H1 (cell line): Measurements from ENCODE around the gene TSFM. TPM values are rescaled to one million over a fixed set of nuclear protein-coding genes. Genes with fewer than 3 reads are reported as not detected.

ENCODE experiments used
- polyA plus RNA-seq, 7 experiments: library from polyadenylated mRNA; depleted of rRNA in 3 of 7; stranded (reverse) in 5 of 7; unstranded in 2 of 7; fragments of >200 nt in 5 of 7; fragments of 200-250 nt in 2 of 7; gene quantifications; 1 replicate in 5 of 7; 2 replicates in 1 of 7; 4 replicates in 1 of 7; pipeline versions ENCODE4 v1.2.1 to v1.2.3, GENCODE V29; 2011 to 2013; ENCODE audit warnings: missing spikeins in 2 of 7, mixed read lengths in 2 of 7
- total RNA-seq: library from RNA; stranded (reverse); fragmentation: NEBNext Ultra II Directional; extraction: Animal tissue kit (Norgen Biotek cat#: 25700); gene quantifications from 2 replicates; pipeline ENCODE4 v1.2.1, GENCODE V29; 2021
- TF ChIP-seq, protein P1 (sequence below): fragments of 300-600 bp; sonication (generic); IDR thresholded peaks from 2 replicates; pipeline ENCODE4 v1.7.1; 2012; ENCODE audit warnings: low read length, moderate library complexity, mild to moderate bottlenecking, inconsistent platforms; ENCODE audit not compliant: insufficient replicate concordance

Gene TSFM
- total and polyA plus RNA-seq, 2 of the 8 experiments (the other 6 are each of a cell fraction or from before 2014, with no cell fraction given) = 17.4 to 49.8 TPM

DNA sequence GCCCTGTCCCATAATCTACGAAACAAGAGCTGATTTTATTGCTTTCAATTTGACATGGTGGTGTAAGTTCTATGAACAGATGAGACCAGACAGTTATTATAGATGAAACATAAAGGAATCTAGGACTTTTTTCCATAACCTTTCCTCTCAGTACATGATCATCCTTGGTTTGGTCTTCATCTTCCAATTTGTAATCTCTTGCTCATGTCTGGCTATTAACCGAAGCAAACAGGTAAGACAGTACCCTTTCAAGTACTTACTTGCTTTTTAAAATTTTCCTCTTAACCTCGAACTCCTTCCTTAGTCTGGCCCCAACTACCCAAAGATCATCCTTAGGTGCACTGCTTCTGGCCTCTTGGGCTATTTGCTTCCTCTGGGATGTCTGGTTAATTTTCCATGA lies 36.6 kb upstream of the TSFM start (continued):
- TF ChIP-seq, protein P1, sequence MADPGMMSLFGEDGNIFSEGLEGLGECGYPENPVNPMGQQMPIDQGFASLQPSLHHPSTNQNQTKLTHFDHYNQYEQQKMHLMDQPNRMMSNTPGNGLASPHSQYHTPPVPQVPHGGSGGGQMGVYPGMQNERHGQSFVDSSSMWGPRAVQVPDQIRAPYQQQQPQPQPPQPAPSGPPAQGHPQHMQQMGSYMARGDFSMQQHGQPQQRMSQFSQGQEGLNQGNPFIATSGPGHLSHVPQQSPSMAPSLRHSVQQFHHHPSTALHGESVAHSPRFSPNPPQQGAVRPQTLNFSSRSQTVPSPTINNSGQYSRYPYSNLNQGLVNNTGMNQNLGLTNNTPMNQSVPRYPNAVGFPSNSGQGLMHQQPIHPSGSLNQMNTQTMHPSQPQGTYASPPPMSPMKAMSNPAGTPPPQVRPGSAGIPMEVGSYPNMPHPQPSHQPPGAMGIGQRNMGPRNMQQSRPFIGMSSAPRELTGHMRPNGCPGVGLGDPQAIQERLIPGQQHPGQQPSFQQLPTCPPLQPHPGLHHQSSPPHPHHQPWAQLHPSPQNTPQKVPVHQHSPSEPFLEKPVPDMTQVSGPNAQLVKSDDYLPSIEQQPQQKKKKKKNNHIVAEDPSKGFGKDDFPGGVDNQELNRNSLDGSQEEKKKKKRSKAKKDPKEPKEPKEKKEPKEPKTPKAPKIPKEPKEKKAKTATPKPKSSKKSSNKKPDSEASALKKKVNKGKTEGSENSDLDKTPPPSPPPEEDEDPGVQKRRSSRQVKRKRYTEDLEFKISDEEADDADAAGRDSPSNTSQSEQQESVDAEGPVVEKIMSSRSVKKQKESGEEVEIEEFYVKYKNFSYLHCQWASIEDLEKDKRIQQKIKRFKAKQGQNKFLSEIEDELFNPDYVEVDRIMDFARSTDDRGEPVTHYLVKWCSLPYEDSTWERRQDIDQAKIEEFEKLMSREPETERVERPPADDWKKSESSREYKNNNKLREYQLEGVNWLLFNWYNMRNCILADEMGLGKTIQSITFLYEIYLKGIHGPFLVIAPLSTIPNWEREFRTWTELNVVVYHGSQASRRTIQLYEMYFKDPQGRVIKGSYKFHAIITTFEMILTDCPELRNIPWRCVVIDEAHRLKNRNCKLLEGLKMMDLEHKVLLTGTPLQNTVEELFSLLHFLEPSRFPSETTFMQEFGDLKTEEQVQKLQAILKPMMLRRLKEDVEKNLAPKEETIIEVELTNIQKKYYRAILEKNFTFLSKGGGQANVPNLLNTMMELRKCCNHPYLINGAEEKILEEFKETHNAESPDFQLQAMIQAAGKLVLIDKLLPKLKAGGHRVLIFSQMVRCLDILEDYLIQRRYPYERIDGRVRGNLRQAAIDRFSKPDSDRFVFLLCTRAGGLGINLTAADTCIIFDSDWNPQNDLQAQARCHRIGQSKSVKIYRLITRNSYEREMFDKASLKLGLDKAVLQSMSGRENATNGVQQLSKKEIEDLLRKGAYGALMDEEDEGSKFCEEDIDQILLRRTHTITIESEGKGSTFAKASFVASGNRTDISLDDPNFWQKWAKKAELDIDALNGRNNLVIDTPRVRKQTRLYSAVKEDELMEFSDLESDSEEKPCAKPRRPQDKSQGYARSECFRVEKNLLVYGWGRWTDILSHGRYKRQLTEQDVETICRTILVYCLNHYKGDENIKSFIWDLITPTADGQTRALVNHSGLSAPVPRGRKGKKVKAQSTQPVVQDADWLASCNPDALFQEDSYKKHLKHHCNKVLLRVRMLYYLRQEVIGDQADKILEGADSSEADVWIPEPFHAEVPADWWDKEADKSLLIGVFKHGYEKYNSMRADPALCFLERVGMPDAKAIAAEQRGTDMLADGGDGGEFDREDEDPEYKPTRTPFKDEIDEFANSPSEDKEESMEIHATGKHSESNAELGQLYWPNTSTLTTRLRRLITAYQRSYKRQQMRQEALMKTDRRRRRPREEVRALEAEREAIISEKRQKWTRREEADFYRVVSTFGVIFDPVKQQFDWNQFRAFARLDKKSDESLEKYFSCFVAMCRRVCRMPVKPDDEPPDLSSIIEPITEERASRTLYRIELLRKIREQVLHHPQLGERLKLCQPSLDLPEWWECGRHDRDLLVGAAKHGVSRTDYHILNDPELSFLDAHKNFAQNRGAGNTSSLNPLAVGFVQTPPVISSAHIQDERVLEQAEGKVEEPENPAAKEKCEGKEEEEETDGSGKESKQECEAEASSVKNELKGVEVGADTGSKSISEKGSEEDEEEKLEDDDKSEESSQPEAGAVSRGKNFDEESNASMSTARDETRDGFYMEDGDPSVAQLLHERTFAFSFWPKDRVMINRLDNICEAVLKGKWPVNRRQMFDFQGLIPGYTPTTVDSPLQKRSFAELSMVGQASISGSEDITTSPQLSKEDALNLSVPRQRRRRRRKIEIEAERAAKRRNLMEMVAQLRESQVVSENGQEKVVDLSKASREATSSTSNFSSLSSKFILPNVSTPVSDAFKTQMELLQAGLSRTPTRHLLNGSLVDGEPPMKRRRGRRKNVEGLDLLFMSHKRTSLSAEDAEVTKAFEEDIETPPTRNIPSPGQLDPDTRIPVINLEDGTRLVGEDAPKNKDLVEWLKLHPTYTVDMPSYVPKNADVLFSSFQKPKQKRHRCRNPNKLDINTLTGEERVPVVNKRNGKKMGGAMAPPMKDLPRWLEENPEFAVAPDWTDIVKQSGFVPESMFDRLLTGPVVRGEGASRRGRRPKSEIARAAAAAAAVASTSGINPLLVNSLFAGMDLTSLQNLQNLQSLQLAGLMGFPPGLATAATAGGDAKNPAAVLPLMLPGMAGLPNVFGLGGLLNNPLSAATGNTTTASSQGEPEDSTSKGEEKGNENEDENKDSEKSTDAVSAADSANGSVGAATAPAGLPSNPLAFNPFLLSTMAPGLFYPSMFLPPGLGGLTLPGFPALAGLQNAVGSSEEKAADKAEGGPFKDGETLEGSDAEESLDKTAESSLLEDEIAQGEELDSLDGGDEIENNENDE = no peak
- TF ChIP-seq, all 59 proteins: peak for 0
